NB4 (cell line): ENCODE data around the gene SSH2.

Experiments
- DNase-seq: peaks from one replicate; pipeline ENCODE4 v3.0.0; 2010; ENCODE audit warnings: low read depth
- H3K4me3 ChIP-seq: one replicate; pipeline ENCODE4 v1.5.1; 2011; ENCODE audit warnings: mild to moderate bottlenecking, low read depth, low read length, moderate library complexity
- CTCF ChIP-seq: IDR thresholded peaks from one replicate; pipeline ENCODE4 v1.5.1; 2012; ENCODE audit warnings: low read depth, low read length
- MAX ChIP-seq: IDR thresholded peaks from 2 replicates; pipeline ENCODE4 v1.6.1; 2011; ENCODE audit warnings: low read depth, low read length
- MYC ChIP-seq: IDR thresholded peaks from 2 replicates; pipeline ENCODE4 v1.6.1; 2011; ENCODE audit warnings: low read depth, low read length
- POLR2A ChIP-seq: IDR thresholded peaks from 2 replicates; pipeline ENCODE4 v1.6.1; 2011; ENCODE audit warnings: mild to moderate bottlenecking; ENCODE audit not compliant: insufficient read length; ENCODE audit errors: extremely low read depth

The SSH2 gene

GRCh38 chr17:29664743-29665480 is 265.1 kb downstream of the SSH2 start:
- DNase-seq, result no peak
- TF ChIP-seq MYC, result no peak
- no peak for TF ChIP-seq POLR2A
- TF ChIP-seq CTCF, result no peak
- no peak for TF ChIP-seq MAX
- H3K4me3 ChIP-seq, result no peak overlapping the region

GRCh38 chr17:29663155-29663554 is 266.9 kb downstream of the SSH2 start:
- no peak for DNase-seq
- TF ChIP-seq MYC, result no peak
- no peak for TF ChIP-seq MAX
- TF ChIP-seq POLR2A, result no peak
- no peak for TF ChIP-seq CTCF
- H3K4me3 ChIP-seq, result no peak overlapping the region

- no peak for DNase-seq
- no peak for TF ChIP-seq MAX
- TF ChIP-seq CTCF, result no peak
- TF ChIP-seq MYC, result no peak
- TF ChIP-seq POLR2A, result no peak
- H3K4me3 ChIP-seq, result no peak overlapping the region
These were observed 268.8 kb downstream of the SSH2 start for GRCh38 chr17:29661213-29661612.

- no peak for DNase-seq
- no peak overlapping the region for H3K4me3 ChIP-seq
- TF ChIP-seq POLR2A (no peak), MAX (no peak), MYC (no peak), CTCF (no peak)
These were observed 270.9 kb downstream of the SSH2 start for GRCh38 chr17:29659155-29659554.

- no peak for TF ChIP-seq MAX
- TF ChIP-seq CTCF, result no peak
- TF ChIP-seq MYC, result no peak
- no peak for TF ChIP-seq POLR2A
- DNase-seq, result no peak
These were observed 274.7 kb downstream of the SSH2 start for GRCh38 chr17:29655323-29655722.

More at GRCh38 chr17:29655323-29655722, 274.7 kb downstream of the SSH2 start:
- H3K4me3 ChIP-seq, result no peak overlapping the region
